Muscle layer of duodenum (tissue), 2 donors: ENCODE results near the gene COPS9.

ENCODE experiments used
- H3K27ac ChIP-seq: one replicate; pipeline ENCODE4 v1.7.0; 2013; ENCODE audit warnings: mild to moderate bottlenecking, low read length
- H3K27me3 ChIP-seq: one replicate; pipeline ENCODE4 v1.7.0; 2013; ENCODE audit warnings: low read depth, mild to moderate bottlenecking, control low read depth, low read length
- H3K36me3 ChIP-seq, 2 donors: one replicate each; pipeline ENCODE4 v1.7.0; 2013; ENCODE audit warnings: low read length in 2 of 2, control low read depth in 1 of 2, mild to moderate bottlenecking in 1 of 2; ENCODE audit not compliant: insufficient read depth in 2 of 2, control insufficient read depth in 1 of 2
- H3K4me1 ChIP-seq, 2 donors: one replicate each; pipeline ENCODE4 v1.7.0; 2013; ENCODE audit warnings: low read length in 2 of 2, mild to moderate bottlenecking in 2 of 2, control low read depth in 1 of 2, moderate library complexity in 1 of 2; ENCODE audit not compliant: insufficient read depth in 2 of 2, control insufficient read depth in 1 of 2
- H3K4me3 ChIP-seq, 2 donors: one replicate each; pipeline ENCODE4 v1.7.0; 2013; ENCODE audit warnings: low read length in 2 of 2, low read depth in 1 of 2, mild to moderate bottlenecking in 1 of 2
- H3K9me3 ChIP-seq, 2 donors: one replicate each; pipeline ENCODE4 v1.7.0; 2013; ENCODE audit warnings: low read length in 2 of 2, control low read depth in 1 of 2, mild to moderate bottlenecking in 1 of 2; ENCODE audit not compliant: control insufficient read depth in 1 of 2
- donor health status: healthy.

Gene COPS9

GRCh38 chr2:240165034-240165433, 28.9 kb upstream of the COPS9 start:
- H3K4me3 ChIP-seq: no peak overlapping the region
- H3K9me3 ChIP-seq: no peaks in the 10 kb centered on the region
- H3K27me3 ChIP-seq: no peaks in the 10 kb centered on the region

GRCh38 chr2:240164586-240164985, 28.5 kb upstream of the COPS9 start:
- no peak overlapping the region for H3K4me3 ChIP-seq
- no peaks in the 10 kb centered on the region for H3K4me1 ChIP-seq
- H3K27me3 ChIP-seq: no peaks in the 10 kb centered on the region
- no peaks in the 10 kb centered on the region for H3K9me3 ChIP-seq
- no peaks in the 10 kb centered on the region for H3K36me3 ChIP-seq
- H3K27ac ChIP-seq: no peak overlapping the region

More at GRCh38 chr2:240165034-240165433, 28.9 kb upstream of the COPS9 start:
- Histone ChIP-seq H3K27ac (no peak overlapping the region), H3K36me3 (no peaks in the 10 kb centered on the region), H3K4me1 (no peaks in the 10 kb centered on the region)

DNA sequence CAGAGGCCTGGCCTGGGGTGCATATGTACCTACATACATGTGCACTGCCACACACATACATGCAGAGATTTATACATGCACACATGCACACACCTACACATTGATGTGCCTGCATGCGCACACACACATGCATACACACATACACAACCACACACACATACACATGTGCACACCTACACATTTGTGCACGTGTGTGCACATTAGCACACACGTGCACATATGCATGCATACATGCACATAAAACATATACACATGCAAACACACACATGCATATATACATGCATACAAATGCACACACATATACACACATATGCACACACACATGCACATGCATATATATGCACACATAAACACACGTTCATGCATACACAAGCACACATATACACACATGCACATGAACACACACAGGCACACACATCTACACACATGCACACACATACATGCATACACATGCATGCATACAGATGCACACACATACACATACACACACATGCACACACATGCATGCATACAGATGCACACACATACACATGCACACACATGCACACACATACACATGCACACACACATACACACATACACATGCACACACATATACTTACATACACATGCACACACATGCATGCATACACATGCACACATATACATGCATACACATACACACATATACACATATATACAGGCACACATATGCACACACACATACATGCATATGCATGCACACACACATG, 27.9 kb upstream of the COPS9 start:
- H3K27me3 ChIP-seq: no peaks in the 10 kb centered on the region
- H3K27ac ChIP-seq: no peak overlapping the region
- H3K4me1 ChIP-seq: no peaks in the 10 kb centered on the region
- no peaks in the 10 kb centered on the region for H3K36me3 ChIP-seq
- H3K9me3 ChIP-seq: no peaks in the 10 kb centered on the region
- no peak overlapping the region for H3K4me3 ChIP-seq

GRCh38 chr2:240162939-240163714, 27.0 kb upstream of the COPS9 start:
- H3K4me3 ChIP-seq: no peak overlapping the region
- H3K36me3 ChIP-seq: no peaks in the 10 kb centered on the region
- H3K9me3 ChIP-seq: no peaks in the 10 kb centered on the region
- H3K27ac ChIP-seq: no peak overlapping the region
- H3K27me3 ChIP-seq: no peaks in the 10 kb centered on the region
- H3K4me1 ChIP-seq: no peaks in the 10 kb centered on the region

- Histone ChIP-seq H3K4me1 (no peaks in the 10 kb centered on the region), H3K27ac (no peak overlapping the region), H3K36me3 (no peaks in the 10 kb centered on the region), H3K4me3 (no peak overlapping the region), H3K9me3 (no peaks in the 10 kb centered on the region), H3K27me3 (no peaks in the 10 kb centered on the region)
These were observed 26.4 kb upstream of the COPS9 start for GRCh38 chr2:240162531-240162930.

GRCh38 chr2:240162032-240162431, 25.9 kb upstream of the COPS9 start:
- H3K4me3 ChIP-seq: no peak overlapping the region
- no peaks in the 10 kb centered on the region for H3K36me3 ChIP-seq
- no peaks in the 10 kb centered on the region for H3K4me1 ChIP-seq
- no peaks in the 10 kb centered on the region for H3K27me3 ChIP-seq
- no peak overlapping the region for H3K27ac ChIP-seq
- H3K9me3 ChIP-seq: no peaks in the 10 kb centered on the region

DNA sequence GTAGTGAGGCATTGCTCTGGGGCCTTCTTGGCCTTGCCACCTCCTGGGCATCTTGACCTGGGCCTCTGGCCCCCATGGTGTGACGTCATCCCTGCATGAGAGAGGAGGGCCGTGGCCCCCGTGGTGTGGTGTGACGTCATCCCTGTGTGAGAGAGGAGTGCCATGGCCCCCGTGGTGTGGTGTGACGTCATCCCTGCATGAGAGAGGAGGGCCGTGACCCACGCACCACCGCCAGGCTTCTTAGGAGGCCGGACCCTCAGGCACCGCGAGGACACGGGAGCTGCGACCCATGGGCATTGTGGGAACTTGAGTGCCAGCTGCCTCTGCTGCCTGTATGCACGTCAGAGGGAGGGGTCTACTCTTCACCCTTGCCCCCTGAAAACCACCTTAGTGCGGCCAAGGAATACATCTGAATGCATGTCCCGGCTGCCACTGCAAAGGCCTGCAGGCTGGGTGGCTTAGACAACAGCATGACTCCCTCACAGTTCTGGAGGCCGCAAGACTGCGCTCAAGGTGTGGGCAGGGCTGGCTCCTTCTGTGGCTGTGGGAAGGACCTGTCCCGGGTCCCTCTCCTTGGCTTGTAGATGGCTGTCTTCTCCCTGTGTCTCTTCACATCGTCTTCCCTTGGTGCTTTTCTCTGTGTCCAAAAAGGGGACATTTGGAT, 25.1 kb upstream of the COPS9 start:
- Histone ChIP-seq H3K27me3 (no peaks in the 10 kb centered on the region), H3K27ac (no peak overlapping the region), H3K9me3 (no peaks in the 10 kb centered on the region)

DNA sequence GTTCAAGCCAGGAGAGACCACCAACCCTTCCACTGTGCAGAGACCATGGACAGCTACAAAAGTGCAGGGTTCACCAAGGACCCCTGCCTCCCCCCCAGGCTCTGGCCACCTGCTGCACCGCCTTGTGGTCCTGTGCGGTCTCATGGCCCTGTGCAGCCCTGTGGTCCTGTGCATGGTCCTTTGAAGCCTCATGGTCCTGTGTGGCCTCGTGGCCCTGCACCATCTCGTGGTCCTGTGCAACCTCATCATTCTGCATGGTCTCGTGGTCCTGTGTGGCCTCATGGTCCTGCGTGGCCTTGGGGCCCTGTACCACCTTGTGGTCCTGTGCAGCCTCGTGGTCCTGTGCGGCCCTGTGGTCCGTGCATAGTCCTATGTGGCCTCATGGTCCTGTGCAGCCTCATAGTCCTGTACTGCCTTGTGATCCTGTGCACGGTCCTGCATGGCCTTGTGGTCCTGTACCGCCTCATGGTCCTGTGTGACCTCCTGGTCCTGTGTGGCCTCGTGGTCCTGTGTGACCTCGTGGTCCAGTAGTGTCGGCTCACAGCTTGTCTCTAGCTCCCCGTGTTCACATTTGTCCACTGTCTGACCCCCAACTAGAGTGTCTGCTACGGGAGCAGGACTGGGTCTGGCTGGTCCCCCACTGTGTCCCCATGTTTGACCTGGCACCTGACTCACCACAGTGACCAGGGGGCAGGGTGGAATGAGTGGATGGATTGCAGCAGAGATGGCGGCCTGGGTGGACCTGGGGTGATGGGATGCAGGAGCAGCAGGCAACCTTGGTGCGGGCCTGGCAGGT, 24.4 kb upstream of the COPS9 start:
- Histone ChIP-seq H3K27me3 (no peaks in the 10 kb centered on the region), H3K36me3 (no peaks in the 10 kb centered on the region), H3K27ac (no peak overlapping the region), H3K9me3 (no peaks in the 10 kb centered on the region), H3K4me3 (no peak overlapping the region), H3K4me1 (no peaks in the 10 kb centered on the region)

More for the DNA sequence above, 25.1 kb upstream of the COPS9 start:
- Histone ChIP-seq H3K4me3 (no peak overlapping the region), H3K36me3 (no peaks in the 10 kb centered on the region), H3K4me1 (no peaks in the 10 kb centered on the region)

GRCh38 chr2:240159251-240159839, 23.2 kb upstream of the COPS9 start:
- H3K9me3 ChIP-seq: no peaks in the 10 kb centered on the region
- no peaks in the 10 kb centered on the region for H3K36me3 ChIP-seq
- H3K4me1 ChIP-seq: no peaks in the 10 kb centered on the region
- no peak overlapping the region for H3K27ac ChIP-seq
- no peaks in the 10 kb centered on the region for H3K27me3 ChIP-seq
- H3K4me3 ChIP-seq: no peak overlapping the region

GRCh38 chr2:240157147-240157470, 21.0 kb upstream of the COPS9 start:
- no peaks in the 10 kb centered on the region for H3K4me1 ChIP-seq
- no peak overlapping the region for H3K27ac ChIP-seq
- H3K9me3 ChIP-seq: no peaks in the 10 kb centered on the region
- H3K4me3 ChIP-seq: no peak overlapping the region
- no peaks in the 10 kb centered on the region for H3K27me3 ChIP-seq
- no peaks in the 10 kb centered on the region for H3K36me3 ChIP-seq
